Measurements from ENCODE around the gene SLIT3.

- TF ChIP-seq TCF7L2 (IDR thresholded peaks at IDR 0.05; ENCODE audit: borderline replicate concordance, extremely low read depth, insufficient read depth, insufficient read length) (no peak), EZH2phosphoT487 (IDR thresholded peaks at IDR 0.05; ENCODE audit: borderline replicate concordance) (no peak)
Measured at GRCh38 chr5:169302491-169303118, 1.7 kb upstream of the SLIT3 start.

All from HCT116 (cell line).